ENCODE data around the gene SMS.
A peak's percentile ranks its signal among the peaks of the same experiment; 100 is the strongest.
"Not testable (repeated sequence)": the region's sequence is repeated elsewhere in the genome, so short reads cannot be mapped to it uniquely, and the experiment has no call there.

SMS gene

DNA sequence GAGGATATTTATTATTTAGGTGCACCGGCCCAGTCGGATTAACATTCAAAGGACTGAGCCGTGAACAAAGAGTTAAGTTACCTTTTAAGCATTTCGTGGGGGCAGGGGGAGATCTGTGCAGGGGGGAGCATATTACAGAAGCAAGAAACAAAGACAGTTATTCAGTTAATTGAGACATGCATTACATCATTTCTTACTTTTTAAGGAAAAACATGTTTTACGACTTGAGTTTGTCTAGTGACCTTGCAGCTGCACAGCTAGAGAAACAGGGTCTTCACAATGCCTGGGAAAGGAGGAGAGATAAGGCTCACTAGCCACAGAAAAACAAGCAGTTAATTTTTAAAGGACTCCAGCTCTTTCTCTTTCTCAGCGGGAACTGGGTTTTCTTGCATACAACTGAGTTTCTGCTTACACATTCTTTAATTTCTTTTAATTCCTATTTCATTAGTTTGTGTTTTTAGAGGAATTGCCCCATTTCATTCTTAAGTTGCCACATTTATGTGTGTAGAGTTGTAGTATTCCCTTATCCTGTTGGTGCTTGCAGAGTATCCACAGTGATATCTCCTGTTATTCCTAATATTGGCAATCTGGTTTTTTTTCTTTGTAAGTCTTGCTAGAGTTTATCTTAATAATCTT is 12.8 kb downstream of the SMS start:
- not testable (repeated sequence) for DNase-seq

DNA sequence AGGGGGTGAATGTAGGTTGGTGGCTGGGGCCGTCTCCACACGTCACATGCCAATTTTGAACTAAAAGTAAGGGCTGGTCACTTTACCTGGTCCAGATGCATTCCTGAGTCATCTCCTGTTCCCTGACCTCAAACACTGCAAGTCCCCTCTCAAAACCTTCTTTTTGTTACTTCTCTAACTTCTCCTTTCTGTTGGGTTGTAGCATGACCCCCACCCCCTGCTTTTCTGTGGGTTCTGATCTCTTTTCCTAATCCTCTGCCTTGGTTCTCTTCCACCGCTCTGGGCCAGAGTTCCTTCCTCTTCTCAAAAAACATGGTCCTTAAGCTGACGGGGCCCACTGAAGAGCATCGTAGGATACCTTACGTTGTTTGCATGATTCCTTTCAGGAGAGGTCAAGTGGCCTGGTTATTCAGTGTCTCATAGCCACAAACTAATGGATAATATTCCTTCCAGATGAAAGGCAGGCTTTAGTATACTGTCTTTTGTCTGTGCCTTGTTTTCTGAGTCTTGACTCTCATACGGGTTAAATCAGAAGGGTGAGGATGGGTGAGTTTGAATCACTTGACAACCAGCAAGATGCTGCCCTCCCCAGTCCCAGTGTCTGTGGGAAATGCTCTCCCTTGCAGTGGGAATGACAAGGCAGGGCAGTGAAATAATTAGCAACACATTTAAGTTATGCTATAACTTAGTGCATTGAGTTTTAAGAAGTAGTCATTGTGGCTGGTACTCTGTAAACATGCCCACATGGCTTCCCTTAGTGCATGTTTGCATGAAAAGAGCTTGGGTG is 15.1 kb downstream of the SMS start:
- DNase-seq = no peak

DNA sequence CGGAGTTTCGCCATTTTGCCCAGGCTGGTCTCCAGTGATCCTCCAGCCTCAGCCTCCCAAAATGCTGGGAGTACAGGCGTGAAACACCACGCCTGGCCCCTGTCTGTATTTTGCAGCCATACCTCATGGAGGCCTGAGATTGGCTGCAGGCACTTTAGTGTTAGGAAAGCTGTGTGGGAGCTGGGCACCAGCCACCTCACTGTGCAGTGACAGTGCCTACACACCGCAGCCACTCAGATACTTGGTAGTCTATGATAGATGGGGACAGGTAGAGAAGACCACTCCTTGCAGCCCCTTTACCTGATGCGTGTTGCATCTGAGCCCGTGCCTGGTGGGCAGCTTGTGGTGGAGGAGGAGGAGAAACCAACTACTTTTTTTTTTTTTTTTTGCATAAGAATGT is 16.3 kb downstream of the SMS start:
- no peak for DNase-seq

DNA sequence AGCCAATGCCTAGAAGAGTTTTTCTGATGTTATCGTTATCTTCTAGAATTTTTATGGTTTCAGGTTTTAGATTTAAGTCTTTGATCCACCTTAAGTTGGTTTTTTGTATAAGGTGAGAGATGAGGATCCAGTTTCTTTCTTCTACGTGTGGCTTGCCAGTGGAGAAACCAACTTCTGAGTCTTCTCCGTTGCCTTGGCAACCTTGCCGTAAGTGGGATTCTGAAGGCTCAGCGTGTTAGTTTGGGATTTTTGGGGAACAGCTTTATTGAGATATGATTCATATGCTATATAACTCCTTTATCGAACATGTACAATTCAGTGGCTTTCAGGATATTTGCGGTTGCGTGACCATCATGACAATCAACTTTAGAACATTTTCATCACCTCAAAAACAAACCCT is 17.7 kb downstream of the SMS start:
- DNase-seq = no peak

DNA sequence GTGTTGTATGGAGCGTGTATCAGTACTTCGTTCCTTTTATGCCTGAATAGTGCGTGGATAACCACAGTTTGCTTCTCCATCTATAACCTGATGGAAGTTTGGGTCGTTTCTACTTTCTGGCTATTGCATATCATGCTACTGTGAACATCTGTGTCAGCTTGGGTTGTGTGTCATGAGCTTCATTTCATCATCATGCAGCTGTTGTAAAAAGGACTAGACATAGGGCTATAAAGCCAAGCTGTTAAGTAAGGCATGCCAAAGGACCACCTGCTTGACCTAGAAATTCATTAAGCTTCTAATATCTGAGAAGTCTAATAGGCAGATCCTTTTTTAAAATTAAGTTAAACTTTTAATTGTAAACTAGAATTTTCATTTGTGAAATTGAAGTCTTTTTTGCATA is 18.4 kb downstream of the SMS start:
- no peak for DNase-seq

DNA sequence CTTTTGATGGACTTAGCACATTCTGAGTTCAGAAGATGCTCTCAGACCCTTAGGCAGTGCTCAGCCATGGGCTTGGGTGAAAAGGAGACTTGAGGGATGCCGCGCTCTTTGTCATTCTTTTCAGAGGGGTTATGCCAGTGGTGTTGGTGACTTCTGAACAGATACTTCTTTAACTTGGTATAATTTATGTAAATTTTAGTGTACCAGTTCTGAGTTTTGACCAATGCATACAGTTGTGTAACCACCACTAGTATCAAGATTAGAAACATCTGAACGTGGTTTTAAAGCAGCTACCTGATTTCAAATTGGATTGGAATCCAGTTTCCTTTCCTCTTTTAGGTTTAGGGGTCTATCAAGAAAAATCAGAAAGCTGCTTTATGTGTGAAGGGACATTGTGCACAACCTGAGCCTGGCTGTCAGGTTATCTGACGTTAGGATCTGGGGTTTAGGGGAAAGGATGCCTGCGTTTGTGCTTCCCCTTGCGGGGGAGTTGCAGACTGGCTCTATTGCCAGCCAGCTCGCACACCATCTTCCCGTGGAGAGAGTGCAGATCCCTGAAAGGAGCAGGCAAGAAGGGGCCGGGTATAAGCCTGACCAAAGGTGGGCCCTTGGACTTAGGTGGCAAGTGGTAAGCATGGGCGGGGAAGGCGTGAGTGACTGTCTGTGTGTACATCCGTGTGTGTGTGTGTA is 19.0 kb downstream of the SMS start:
- no peak for DNase-seq

DNA sequence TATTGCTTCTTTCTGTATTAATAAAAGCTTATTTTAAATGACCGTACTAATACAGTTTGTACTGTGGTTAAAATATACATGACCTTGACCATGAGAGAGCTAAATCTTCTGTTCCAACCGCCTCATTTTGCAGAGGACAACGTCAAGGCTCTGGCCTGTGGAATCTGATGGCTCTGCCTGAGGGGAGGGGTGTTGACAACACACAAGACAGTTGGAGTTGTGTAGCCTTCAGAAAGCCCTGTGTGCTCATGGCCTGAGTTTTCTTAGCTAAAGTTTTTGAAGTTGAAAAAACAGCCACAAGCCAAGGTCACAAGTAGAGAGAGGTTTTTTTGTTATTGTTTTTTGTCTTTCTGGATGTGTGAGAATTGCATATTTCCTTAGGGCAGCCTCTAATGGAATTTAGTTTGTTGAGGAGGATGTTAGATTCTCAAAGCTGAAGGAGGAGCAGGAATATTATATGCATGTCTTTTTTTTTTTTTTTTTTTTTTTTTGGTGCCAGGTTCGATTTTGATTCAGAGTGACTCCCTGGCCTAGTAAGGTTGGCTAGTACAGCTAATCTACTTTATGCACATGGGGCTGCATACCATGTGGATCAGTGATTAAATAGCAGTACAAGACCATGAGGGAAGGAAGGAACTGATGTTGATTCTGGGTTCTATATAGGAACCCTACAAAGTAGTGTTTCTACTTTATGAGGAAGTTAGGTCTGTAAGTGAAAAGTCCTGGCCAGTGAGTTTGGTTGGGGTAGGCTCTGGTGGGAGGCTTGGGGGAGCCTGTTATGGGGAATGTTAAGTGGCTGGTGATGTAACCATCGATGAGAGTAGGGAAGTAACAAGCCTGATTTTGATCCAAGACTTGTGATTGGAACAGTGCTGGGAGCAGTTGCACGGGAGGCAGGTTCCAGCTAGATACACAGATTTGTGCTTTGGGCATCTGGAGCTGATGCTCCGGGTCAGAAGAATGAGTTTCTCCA is 20.3 kb downstream of the SMS start:
- DNase-seq = no peak

DNA sequence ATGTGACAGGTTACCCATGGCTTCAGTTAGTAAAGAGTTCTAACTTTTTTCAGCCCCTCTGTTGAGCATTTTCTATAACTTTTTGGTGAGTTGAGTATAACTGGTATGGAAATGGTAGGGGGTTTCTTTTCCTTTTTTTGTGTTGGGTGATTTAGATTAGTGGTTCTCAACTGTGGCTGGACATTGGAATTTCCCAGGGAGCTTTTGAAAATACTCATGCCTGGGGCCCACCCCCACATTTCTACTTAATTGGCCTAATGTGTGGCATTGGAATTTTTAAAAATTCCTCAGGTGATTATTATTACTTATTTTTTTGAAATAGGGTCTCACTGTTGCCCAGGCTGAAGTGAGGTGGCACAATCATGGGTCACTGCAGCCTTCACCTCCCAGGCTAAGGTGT is 21.9 kb downstream of the SMS start:
- DNase-seq = no peak

DNA sequence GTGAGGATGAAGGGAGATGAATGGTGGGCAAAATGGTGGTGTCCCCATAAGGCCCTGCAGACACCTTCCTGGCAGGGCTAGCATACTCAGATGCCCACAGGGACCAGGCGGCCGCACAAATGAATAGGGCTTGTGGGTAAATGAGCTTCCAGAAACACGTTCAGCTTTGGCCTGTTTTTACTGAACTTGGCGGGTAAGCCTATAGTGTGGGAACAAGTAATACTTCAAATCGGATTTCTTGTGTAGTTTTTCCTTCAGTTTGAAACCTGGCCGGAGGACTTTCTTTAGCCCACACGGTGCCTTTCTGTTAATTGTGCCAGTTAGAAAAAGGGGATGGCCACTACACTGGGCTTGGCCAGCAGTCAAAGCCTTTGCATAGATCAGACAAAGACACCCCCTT is 22.8 kb downstream of the SMS start:
- no peak for DNase-seq

DNA sequence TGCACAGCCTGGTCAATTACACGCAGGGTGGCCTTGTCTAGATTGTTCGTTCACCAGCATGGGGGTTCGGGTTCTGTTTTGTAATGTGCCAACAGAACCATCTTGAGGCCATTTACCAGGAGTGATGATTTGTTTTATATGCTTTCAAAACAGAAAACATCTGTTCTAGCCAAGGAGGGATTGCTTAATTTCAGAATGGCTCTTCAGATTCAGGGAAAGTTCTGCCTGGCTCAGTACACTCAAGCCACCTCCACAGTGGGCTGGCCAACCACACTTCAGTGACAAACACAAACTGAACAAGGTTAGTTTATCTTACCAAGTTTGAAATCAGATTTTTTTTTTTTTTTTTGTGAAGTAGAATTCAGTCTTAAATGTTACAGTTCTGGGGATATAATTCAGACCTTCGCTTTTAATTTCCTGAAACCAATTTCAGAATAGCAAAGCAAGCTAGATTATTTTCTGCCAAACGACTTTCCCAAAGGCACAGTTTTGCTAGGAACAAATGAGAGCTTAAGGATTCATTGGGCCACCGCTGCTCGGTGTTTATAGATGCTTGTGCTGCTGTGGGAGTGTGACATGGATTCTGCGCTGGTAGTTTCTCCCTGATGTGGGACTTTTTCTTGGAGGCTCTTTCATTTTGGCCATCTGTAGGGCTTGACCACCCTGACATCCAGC is 23.4 kb downstream of the SMS start:
- DNase-seq = no peak

DNA sequence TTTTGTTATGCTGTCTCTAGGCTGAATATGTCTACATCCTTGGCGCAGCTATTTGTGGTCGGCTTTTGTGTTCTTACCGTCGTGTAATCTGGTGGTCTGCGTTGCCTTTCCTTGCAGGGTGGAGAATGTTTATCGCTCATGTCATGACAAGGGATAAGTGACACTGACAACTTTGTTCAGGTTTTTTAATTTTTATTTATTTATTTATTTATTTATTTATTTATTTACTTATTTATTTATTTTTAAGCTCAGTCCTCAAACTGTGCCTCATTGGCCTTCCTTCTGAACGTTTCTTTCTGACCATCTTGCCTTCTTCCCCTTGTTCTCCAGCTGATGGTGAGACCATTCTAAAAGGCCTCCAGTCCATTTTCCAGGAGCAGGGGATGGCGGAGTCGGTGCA is 26.4 kb downstream of the SMS start:
- no peak for DNase-seq

DNA sequence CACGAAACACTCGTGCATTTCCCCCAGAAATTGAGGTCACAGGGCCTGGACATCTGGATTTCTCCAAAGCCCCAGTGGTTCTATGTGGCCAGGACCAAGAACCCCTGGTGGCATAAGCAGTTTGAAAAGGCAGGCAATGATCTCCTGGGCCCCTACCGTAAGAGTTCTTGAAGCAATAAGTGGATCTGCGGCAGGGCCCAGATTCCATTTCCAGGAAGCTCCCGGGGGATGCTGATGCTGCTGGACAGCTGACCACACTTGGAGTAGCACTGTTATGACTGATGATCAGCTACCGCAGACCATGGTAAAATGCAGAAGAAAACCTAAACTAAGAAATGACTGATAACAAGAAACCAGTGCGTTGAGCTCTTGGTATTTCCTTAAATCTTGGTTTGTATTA is 27.8 kb downstream of the SMS start:
- DNase-seq = no peak

DNA sequence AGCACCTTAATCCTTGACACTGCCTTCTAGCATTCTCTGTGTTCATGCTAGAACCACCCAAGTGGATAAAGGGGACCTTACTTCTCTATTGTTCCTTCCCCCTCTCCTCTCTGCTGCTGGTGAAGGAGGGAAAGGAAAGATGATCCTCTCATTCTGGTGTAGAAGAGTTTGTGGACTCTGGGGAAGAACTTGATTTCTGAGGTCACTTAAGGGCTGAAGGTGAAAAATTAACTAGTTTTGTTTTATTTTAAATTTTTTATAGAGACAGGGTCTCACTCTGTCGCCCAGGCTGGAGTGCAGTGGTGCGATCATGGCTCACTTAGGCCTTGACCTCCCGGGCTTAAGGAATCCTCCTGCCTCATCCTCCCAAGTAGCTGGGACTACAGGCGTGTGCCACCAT is 29.8 kb downstream of the SMS start:
- DNase-seq = no peak

DNA sequence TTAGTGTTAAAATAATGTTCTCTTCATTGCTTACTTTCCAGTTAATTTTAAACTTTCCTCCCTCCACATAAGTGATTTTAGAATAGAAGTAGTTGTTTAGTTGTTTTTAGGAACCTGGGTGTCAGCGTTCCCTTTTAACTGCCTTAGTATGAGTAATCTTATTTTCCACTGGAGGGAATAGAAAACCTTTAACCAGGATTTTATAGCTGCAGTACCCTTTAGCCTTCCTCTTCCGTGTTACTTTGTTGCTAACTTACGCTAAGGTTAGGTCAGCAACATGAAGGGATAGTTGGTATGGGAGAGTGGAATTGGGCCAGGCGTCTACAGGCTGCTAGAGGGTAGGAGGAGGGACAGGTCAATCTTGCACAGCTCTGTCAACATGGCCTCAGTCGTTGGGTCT is 31.5 kb downstream of the SMS start:
- no peak for DNase-seq

DNA sequence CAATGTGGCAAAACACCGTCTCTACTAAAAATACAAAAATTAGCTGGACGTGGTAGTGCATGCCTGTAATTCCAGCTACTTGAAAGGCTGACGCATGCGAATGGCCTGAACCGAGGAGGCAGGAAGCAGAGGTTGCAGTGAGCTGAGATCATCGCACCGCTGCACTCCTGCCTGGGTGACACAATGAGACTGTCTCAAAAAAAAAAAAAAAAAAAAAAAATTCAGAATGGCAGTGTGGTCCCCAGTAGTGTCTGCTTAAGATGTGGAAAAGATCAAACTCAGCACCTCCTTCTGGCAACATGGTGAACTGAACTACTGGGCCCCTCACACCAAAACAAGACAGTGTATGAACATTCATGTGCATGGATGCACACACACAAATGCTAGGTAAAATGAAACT is 32.2 kb downstream of the SMS start:
- peak in 1 of 2 experiments; percentile 50 for DNase-seq

DNA sequence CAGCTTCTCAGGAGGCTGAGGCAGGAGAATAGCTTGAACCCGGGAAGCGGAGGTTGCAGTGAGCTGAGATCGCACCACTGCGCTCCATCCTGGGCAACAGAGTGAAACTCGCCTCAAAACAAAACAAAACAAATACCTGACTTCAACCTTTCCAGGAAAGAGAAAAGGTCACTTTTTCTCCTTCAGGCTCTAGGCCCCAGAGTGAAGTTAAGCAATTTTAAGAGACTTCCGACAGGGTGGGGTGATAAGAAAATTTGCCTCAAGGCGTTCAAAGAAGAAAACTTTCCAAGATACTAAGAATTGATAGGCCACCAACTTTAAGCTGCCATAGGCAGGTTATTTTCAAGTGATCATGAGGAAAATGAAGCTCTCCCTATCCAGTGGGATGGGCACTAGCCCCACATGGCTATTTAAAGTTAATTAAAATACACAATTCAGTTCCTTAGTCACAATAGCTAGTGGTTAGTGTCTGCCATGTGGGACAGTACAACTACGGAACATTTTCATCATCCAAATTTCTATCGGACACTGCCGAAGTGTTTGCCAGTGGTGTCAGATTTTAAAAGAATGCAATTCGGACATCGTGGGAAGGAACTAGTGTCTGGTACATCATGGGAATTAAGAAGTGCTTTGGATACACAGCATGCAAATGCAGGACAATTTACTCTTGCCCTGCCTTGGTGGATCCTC is 33.0 kb downstream of the SMS start:
- no peak for DNase-seq

DNA sequence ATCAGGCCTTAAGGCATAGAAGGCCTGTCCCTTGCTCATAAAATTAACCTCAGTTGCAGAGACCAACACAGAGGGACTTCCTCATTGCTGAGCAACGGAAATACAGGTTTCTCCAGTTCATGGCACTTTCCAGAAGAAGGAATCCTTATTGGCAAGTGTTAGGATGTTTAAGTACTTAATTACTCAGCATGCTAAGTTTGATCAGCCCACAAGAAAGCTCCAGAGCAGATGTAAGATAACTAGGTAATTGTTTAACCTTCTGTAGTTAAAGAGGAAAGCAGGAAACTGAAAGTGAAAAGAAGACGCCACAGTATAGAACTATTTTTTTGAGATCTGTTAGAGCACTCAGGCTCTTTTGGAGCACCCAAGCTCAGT is 33.5 kb downstream of the SMS start:
- DNase-seq = no peak

DNA sequence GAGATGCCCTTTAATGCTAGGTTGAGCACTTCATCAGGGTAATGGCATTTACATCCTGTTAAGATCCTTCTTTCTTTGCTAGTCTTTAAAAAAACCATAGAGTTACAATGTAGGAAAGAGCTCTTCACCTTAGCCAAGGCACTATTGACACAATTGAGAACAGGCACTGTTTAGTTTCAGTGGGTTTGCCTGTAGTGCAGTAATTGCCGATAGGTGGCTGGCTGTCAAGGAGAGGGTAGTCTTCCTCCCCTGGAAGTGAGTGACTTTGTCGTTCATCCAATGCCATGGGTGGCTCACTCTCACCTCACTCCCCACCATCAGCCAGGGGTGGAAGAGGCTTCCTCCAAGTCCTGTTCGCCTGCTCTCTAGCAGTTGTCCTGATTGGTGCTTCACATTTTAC is 34.7 kb downstream of the SMS start:
- no peak for DNase-seq

DNA sequence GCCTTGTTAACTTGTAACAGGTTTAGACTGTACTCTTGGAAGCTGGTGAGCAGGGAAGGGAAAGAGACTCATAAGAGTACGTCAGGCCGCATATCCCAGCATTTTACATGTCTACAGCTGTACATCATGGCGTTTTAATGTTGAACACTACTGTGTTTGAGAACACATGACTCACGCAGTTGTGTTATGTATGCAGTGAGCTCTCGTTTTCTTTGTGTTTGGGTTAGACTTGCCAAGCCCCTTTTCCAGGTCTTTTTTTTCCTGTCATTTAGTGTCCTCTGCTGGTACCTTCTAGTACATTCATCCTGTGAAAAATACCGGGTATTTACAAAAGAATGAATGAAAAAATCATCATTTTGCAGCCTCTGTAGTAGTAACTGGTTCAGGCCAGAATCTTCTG is 35.3 kb downstream of the SMS start:
- DNase-seq = no peak

DNA sequence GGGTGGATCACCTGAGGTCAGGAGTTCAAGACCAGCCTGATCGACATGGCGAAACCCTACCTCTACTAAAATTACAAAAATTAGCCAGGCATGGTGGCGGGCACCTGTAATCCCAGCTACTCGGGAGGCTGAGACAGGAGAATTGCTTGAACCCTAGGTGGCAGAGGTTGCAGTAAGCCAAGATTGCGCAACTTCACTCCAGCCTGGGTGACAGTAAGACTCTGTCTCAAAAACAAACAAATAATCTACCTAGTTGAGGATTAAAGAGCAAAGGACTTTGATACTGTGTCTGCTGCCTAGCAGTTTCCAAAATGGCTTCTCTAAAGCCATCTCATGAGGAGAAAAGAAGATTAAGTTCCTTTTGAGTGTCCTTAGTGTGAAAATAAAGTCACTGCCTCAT is 37.8 kb downstream of the SMS start:
- DNase-seq = no peak

DNA sequence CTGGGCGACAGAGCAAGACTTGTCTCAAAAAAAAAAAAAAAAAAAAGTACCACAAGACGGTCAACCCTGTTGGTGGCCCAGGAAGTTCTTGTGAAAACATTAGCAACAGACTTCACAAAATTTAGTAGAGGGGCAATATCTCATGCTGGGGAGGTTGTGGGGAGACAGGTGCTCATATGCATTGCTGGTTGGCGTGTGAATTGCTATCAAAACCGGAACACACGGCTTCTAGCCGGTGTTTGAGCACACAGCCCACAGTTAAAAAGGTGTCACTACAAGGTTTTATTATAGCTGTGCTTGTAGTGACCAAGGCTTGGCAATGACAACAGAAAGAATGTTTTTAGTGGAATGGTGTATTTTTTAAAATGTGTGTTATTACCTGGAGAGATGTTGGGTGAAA is 41.8 kb downstream of the SMS start:
- DNase-seq = no peak

DNA sequence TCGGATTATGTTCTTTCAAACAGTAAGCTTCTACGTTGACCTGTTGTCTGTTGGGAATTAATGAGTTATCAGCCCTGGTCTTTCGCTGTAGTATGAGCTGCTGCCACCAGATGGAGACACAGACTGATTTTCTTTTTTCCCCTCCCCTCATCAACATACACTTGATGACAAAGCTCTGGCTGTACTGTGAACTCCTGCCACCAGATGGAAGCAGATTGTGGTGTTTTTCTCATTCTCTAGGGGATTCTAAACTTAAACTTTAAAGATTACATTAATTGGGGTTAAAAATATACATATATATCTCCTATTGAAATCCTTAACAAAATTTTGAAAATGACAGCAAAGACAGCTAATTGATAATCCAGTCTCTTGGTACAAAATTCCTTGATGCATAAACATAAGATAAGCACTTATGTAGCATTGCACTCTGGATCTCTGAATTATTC is 44.8 kb downstream of the SMS start:
- peak; percentile 41 to 55 for DNase-seq
